Loucy (cell line): ENCODE measurements around the gene CNIH3.

Experiments
- H2AFZ ChIP-seq: fragments of 200-600 bp; sonication (generic); 2 replicates; pipeline ENCODE4 v1.6.0; 2016; ENCODE audit warnings: antibody characterized with exemption, mild to moderate bottlenecking, low read length, moderate library complexity
- H3F3A ChIP-seq: fragments of 200-600 bp; 2 replicates; pipeline ENCODE4 v1.6.0; 2016; ENCODE audit warnings: antibody characterized with exemption, low read depth, mild to moderate bottlenecking
- H3K27me3 ChIP-seq: fragments of 200-600 bp; sonication (generic); 2 replicates; pipeline ENCODE4 v1.6.1; 2014; ENCODE audit warnings: low read length, mild to moderate bottlenecking; ENCODE audit not compliant: insufficient read depth, poor library complexity, severe bottlenecking
- H3K36me3 ChIP-seq: fragments of 200-600 bp; sonication (generic); 2 replicates; pipeline ENCODE4 v1.6.1; 2016; ENCODE audit warnings: low read length; ENCODE audit not compliant: insufficient read depth
- H3K4me1 ChIP-seq: fragments of 200-600 bp; sonication (generic); 2 replicates; pipeline ENCODE4 v1.5.1; 2014; ENCODE audit warnings: low read length, mild to moderate bottlenecking; ENCODE audit not compliant: insufficient read depth, poor library complexity, severe bottlenecking
- H3K4me2 ChIP-seq: fragments of 200-600 bp; sonication (generic); 2 replicates; pipeline ENCODE4 v1.6.0; 2014; ENCODE audit warnings: antibody characterized with exemption, low read length, low read depth, mild to moderate bottlenecking; ENCODE audit not compliant: poor library complexity, severe bottlenecking
- H3K4me3 ChIP-seq: fragments of 200-600 bp; sonication (generic); 2 replicates; pipeline ENCODE4 v1.5.1; 2014; ENCODE audit warnings: low read length, mild to moderate bottlenecking, mixed read lengths; ENCODE audit not compliant: poor library complexity, severe bottlenecking
- H3K79me2 ChIP-seq: fragments of 200-600 bp; sonication (generic); 2 replicates; pipeline ENCODE4 v1.6.1; 2014; ENCODE audit warnings: low read length; ENCODE audit not compliant: insufficient read depth
- H3K9ac ChIP-seq: fragments of 200-600 bp; sonication (generic); 2 replicates; pipeline ENCODE4 v1.6.0; 2014; ENCODE audit warnings: mild to moderate bottlenecking, low read depth, low read length, moderate library complexity; ENCODE audit not compliant: poor library complexity, severe bottlenecking
- H3K9me2 ChIP-seq: fragments of 200-600 bp; sonication (generic); replicated peaks from 2 replicates; pipeline ENCODE4 v1.6.1; 2016; ENCODE audit warnings: low read depth, low read length, mixed read lengths
- H3K9me3 ChIP-seq: fragments of 200-600 bp; sonication (generic); 2 replicates; pipeline ENCODE4 v1.6.1; 2014; ENCODE audit warnings: mild to moderate bottlenecking, antibody characterized with exemption, low read length, low read depth; ENCODE audit not compliant: insufficient read depth
- H4K20me1 ChIP-seq: fragments of 200-600 bp; sonication (generic); 2 replicates; pipeline ENCODE4 v1.6.0; 2014; ENCODE audit warnings: antibody characterized with exemption, low read length, mild to moderate bottlenecking; ENCODE audit not compliant: insufficient read depth, poor library complexity, severe bottlenecking
- CTCF ChIP-seq: fragments of 200-600 bp; sonication (generic); conservative IDR thresholded peaks from 2 replicates; pipeline ENCODE4 v1.5.1; 2014; ENCODE audit warnings: mild to moderate bottlenecking, antibody characterized with exemption, low read length
- EZH2phosphoT487 ChIP-seq: fragments of 200-600 bp; IDR thresholded peaks from 2 replicates; pipeline ENCODE4 v1.6.1; 2018; ENCODE audit warnings: antibody characterized with exemption, mild to moderate bottlenecking, moderate library complexity, borderline replicate concordance

Gene CNIH3

GRCh38 chr1:224757508-224757907, 141.4 kb downstream of the CNIH3 start:
- H3K36me3 ChIP-seq = no peaks in the 10 kb centered on the region
- no peak overlapping the region for H2AFZ ChIP-seq
- no peaks in the 10 kb centered on the region for H3K4me1 ChIP-seq
- TF ChIP-seq EZH2phosphoT487 = no peak
- TF ChIP-seq CTCF = no peak
- H3K4me3 ChIP-seq = no peak overlapping the region
- H3K4me2 ChIP-seq = no peak overlapping the region
- H4K20me1 ChIP-seq = no peaks in the 10 kb centered on the region
- H3K9ac ChIP-seq = no peak overlapping the region
- no peaks in the 10 kb centered on the region for H3K27me3 ChIP-seq
- H3K9me2 ChIP-seq = no peaks in the 10 kb centered on the region
- no peaks in the 10 kb centered on the region for H3K79me2 ChIP-seq
- H3K9me3 ChIP-seq = peaks cover 10% of the 10 kb centered on the region; the same call in 1 of the 2 replicates
- H3F3A ChIP-seq = no peaks in the 10 kb centered on the region

DNA sequence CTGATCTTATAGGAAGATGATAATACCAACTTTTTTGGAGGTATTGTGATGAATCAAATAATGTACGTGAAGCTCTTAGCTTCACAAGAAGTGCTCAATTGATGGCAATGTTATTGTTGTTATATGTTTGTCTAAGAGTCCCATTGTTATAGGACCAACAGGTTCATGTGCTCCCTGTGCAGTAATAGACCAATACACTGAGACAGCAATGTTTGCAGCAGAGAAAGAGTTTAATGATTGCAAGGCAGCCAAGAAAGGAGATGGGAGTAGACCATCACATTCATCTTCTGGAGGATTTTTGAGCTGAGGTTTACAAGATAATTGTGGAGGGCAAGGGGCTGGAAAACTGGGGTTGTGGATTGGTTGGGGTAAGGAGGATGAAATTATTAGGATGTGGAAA, 143.0 kb downstream of the CNIH3 start:
- H3K9me2 ChIP-seq = no peaks in the 10 kb centered on the region
- H3K79me2 ChIP-seq = no peaks in the 10 kb centered on the region
- no peak for TF ChIP-seq EZH2phosphoT487
- TF ChIP-seq CTCF = no peak

DNA sequence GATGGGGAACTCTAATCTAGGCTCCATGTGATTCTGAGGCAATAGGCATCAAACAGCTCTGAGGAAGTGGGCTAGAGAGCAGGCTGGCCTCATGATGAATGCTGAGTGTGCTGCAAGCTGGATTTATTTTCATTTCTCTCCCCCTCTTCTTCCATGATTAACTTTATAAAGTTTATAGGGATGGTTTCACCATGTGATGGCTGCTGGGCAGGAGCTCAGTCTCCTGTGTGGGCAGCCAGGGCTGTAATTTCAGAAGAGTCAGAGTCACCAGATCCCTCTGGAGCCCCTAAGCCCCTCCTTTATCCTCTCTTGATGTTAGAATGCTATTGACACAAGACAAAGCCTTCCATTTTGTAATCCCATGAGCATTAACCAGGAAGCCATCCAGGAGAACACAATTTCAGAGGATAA, 143.6 kb downstream of the CNIH3 start:
- H3K9ac ChIP-seq = no peak overlapping the region
- no peaks in the 10 kb centered on the region for H3K9me2 ChIP-seq
- no peaks in the 10 kb centered on the region for H3K4me1 ChIP-seq
- H3K4me2 ChIP-seq = no peak overlapping the region
- H3K9me3 ChIP-seq = peaks cover 10% of the 10 kb centered on the region; the same call in 1 of the 2 replicates
- H3K36me3 ChIP-seq = no peaks in the 10 kb centered on the region
- no peaks in the 10 kb centered on the region for H3K79me2 ChIP-seq
- no peak overlapping the region for H2AFZ ChIP-seq
- H3F3A ChIP-seq = no peaks in the 10 kb centered on the region
- H3K4me3 ChIP-seq = no peak overlapping the region
- no peak for TF ChIP-seq CTCF
- TF ChIP-seq EZH2phosphoT487 = no peak
- H4K20me1 ChIP-seq = no peaks in the 10 kb centered on the region
- no peaks in the 10 kb centered on the region for H3K27me3 ChIP-seq

More for the DNA sequence above, 143.0 kb downstream of the CNIH3 start:
- Histone ChIP-seq H2AFZ (no peak overlapping the region), H4K20me1 (no peaks in the 10 kb centered on the region), H3K9me3 (peaks cover 10% of the 10 kb centered on the region; the same call in 1 of the 2 replicates), H3K36me3 (no peaks in the 10 kb centered on the region), H3K4me1 (no peaks in the 10 kb centered on the region), H3K27me3 (no peaks in the 10 kb centered on the region), H3K9ac (no peak overlapping the region), H3K4me3 (no peak overlapping the region), H3F3A (no peaks in the 10 kb centered on the region), H3K4me2 (no peak overlapping the region)
